ENCODE results near the gene DUSP9. TPM values are rescaled to one million over a fixed set of nuclear protein-coding genes. Genes with fewer than 3 reads are reported as not detected.

DUSP9 gene
- polyA plus RNA-seq, 1 donor (not counting 4 experiments of a cell fraction or from before 2014, with no cell fraction given) = 0.47 TPM

DNA sequence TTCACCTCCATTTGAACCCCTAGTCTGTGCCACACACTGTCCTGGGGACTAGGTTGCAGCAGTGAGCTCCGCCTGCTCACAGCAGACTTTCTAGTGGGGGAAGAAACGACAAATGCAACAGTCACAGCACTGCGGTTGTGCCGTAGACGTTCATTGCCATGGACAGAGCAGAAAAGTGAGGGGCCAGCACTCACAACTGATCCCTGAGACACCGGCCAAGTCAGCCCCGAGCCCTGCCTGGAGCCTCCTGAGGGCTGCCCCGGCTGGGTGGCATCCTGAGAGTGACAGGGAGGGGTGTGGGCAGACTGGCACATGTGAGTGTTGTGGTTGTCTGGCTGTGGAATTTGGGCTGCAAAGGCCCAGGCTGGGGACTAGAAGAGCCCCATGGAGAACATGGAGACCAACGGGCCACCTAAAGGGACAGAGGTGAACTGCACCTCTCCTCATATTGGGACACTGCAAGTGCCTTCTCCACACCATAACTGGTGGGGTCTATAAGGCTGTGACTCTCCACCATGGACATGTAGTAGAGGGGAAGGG, 4.6 kb downstream of the DUSP9 start:
- dilution Hi-C loops (cut with MboI; ENCODE audit: extremely low pct_ligation_motif_present, low sequenced_read_pairs) = no loop called here
- Histone ChIP-seq H3K27me3 (ENCODE audit: control insufficient read depth, extremely low read depth, insufficient read depth, low read length) (peaks cover 16% of the 10 kb centered on the region), H3K4me3 (ENCODE audit: control insufficient read depth in 2 of 3, extremely low read depth in 1 of 3, insufficient read depth in 2 of 3, low read depth in 1 of 3, low read length in 3 of 3) (no peak overlapping the region), H3K79me2 (ENCODE audit: control insufficient read depth, insufficient read depth, low read length) (no peaks in the 10 kb centered on the region), H3K9me3 (ENCODE audit: control insufficient read depth, low read depth, low read length) (no peaks in the 10 kb centered on the region), H4K20me1 (ENCODE audit: control insufficient read depth, extremely low read depth, insufficient read depth, low read length) (no peaks in the 10 kb centered on the region), H2AFZ (ENCODE audit: control insufficient read depth, low read length) (no peak overlapping the region), H3K4me1 (ENCODE audit: control insufficient read depth, extremely low read depth, insufficient read depth, low read length) (peaks cover 1% of the 10 kb centered on the region), H3K9ac (ENCODE audit: control insufficient read depth, extremely low read depth, insufficient read depth, low read length) (no peak overlapping the region), H3K36me3 (ENCODE audit: control insufficient read depth in 2 of 2, extremely low read depth in 1 of 2, insufficient read depth in 2 of 2, low read length in 2 of 2) (no peaks in the 10 kb centered on the region), H3K4me2 (ENCODE audit: control insufficient read depth, extremely low read depth, insufficient read depth, low read depth, low read length) (no peak overlapping the region), H3K27ac (ENCODE audit: control insufficient read depth, insufficient read depth, low read length) (no peak overlapping the region), H3K9me1 (ENCODE audit: control insufficient read depth, extremely low read depth, insufficient read depth, low read length) (no peaks in the 10 kb centered on the region)
- DNase-seq (ENCODE audit: low read depth, low spot score) (no peak), FAIRE-seq (no peak)
- TF ChIP-seq, protein P1, sequence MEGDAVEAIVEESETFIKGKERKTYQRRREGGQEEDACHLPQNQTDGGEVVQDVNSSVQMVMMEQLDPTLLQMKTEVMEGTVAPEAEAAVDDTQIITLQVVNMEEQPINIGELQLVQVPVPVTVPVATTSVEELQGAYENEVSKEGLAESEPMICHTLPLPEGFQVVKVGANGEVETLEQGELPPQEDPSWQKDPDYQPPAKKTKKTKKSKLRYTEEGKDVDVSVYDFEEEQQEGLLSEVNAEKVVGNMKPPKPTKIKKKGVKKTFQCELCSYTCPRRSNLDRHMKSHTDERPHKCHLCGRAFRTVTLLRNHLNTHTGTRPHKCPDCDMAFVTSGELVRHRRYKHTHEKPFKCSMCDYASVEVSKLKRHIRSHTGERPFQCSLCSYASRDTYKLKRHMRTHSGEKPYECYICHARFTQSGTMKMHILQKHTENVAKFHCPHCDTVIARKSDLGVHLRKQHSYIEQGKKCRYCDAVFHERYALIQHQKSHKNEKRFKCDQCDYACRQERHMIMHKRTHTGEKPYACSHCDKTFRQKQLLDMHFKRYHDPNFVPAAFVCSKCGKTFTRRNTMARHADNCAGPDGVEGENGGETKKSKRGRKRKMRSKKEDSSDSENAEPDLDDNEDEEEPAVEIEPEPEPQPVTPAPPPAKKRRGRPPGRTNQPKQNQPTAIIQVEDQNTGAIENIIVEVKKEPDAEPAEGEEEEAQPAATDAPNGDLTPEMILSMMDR (optimal IDR thresholded peaks at IDR 0.05 in 1 of 3, IDR thresholded peaks at IDR 0.05 in 1 of 3, conservative IDR thresholded peaks at IDR 0.05 in 1 of 3; ENCODE audit: extremely low read depth in 1 of 3, insufficient read depth in 2 of 3, low read length in 3 of 3) = peak; percentile 27 to 55 (median 47)
- TF ChIP-seq EZH2 (IDR thresholded peaks at IDR 0.05; ENCODE audit: low read length) = no peak

GRCh38 chrX:153653556-153653955, 6.6 kb downstream of the DUSP9 start:
- Histone ChIP-seq H3K4me2 (ENCODE audit: control insufficient read depth, extremely low read depth, insufficient read depth, low read depth, low read length) (no peak overlapping the region), H3K4me1 (ENCODE audit: control insufficient read depth, extremely low read depth, insufficient read depth, low read length) (no peaks in the 10 kb centered on the region), H4K20me1 (ENCODE audit: control insufficient read depth, extremely low read depth, insufficient read depth, low read length) (no peaks in the 10 kb centered on the region), H3K9me3 (ENCODE audit: control insufficient read depth, low read depth, low read length) (no peaks in the 10 kb centered on the region), H3K79me2 (ENCODE audit: control insufficient read depth, insufficient read depth, low read length) (no peaks in the 10 kb centered on the region), H3K36me3 (ENCODE audit: control insufficient read depth in 2 of 2, extremely low read depth in 1 of 2, insufficient read depth in 2 of 2, low read length in 2 of 2) (no peaks in the 10 kb centered on the region), H3K9me1 (ENCODE audit: control insufficient read depth, extremely low read depth, insufficient read depth, low read length) (no peaks in the 10 kb centered on the region), H3K27me3 (ENCODE audit: control insufficient read depth, extremely low read depth, insufficient read depth, low read length) (peaks cover 6% of the 10 kb centered on the region), H3K9ac (ENCODE audit: control insufficient read depth, extremely low read depth, insufficient read depth, low read length) (no peak overlapping the region), H3K27ac (ENCODE audit: control insufficient read depth, insufficient read depth, low read length) (no peak overlapping the region), H2AFZ (ENCODE audit: control insufficient read depth, low read length) (no peak overlapping the region), H3K4me3 (ENCODE audit: control insufficient read depth in 2 of 3, extremely low read depth in 1 of 3, insufficient read depth in 2 of 3, low read depth in 1 of 3, low read length in 3 of 3) (no peak overlapping the region)
- FAIRE-seq (no peak), DNase-seq (ENCODE audit: low read depth, low spot score) (no peak)
- TF ChIP-seq, protein P1 (optimal IDR thresholded peaks at IDR 0.05 in 1 of 3, IDR thresholded peaks at IDR 0.05 in 1 of 3, conservative IDR thresholded peaks at IDR 0.05 in 1 of 3; ENCODE audit: extremely low read depth in 1 of 3, insufficient read depth in 2 of 3, low read length in 3 of 3) = no peak
- no peak for TF ChIP-seq EZH2 (IDR thresholded peaks at IDR 0.05; ENCODE audit: low read length)
- dilution Hi-C loops (cut with MboI; ENCODE audit: extremely low pct_ligation_motif_present, low sequenced_read_pairs) = no loop called here

All from keratinocyte (primary cell).